Stimulated activated CD4-positive, alpha-beta T cell treated with anti-CD3 and anti-CD28 coated beads, Interleukin-1b, Interleukin-23, amount 100 ng/mL, for 1 hour (primary cell): ENCODE data around the gene VMAC.
"Not testable (repeated sequence)": the region's sequence is repeated elsewhere in the genome, so short reads cannot be mapped to it uniquely, and the experiment has no call there.

Experiments used
- DNase-seq, 2 donors: peaks; one replicate each; pipeline ENCODE4 v3.0.0-alpha.2; 2020; ENCODE audit warnings: low read depth in 2 of 2

The VMAC gene

DNA sequence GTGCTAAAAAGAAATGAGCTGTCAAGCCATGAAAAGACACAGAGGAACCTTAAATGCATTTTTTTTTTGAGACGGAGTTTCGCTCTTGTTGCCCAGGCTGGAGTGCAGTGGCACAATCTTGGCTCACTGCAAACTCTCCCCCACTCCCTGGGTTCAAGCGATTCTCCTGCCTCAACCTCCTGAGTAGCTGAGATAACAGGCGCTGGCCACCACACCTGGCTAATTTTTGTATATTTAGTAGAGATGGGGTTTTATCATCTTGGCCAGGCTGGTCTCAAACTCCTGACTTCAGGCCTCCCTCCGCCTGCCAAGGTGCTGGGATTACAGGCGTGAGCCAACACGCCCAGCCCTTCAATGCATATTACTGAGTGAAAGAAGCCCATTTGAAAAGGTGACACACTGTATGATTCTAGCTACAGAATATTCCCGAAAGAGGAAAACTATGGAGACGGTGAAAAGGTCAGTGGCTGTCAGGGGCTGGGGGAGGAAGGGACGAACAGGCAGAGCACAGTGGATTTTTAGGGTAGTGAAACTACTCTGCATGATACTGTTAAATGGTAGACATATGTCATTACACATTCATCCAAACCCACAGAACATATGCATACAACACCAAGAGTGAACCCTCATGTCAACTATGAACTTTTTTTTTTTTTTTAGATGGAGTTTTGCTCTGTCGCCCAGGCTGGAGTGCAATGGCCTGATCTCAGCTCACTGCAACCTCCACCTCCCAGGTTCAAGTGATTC is 20.4 kb upstream of the VMAC start:
- not testable (repeated sequence) for DNase-seq

DNA sequence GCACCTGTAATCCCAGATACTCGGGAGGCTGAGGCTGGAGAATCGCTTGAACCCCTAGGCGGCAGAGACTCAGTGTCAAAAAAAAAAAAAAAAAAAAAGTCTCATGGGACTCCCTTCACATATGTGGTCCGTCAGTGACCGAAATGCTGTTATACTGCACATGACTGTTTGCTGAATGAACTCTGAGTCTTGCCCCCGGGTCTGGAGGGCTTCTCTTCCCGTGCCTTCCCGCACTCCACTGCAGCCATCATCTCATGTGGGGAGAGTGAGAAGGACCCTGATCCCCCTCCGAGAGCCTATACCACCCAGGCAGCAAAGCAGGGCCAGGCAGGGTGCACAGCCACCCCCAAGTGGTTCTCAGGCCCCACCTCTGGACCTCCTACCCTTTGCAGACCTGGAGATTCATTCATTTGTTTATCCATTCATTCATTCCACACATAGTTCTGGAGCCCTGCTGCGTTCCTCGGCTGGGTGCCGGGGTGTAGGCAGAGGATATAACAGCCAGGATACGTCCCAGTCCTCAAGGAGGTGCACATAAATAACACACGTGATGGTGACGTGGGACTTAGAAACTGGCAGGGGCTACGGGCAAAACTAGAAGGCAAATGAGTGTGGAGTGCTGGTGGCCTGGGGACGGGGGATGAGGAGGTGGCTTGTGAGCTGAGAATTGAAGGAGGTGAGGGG is 15.2 kb upstream of the VMAC start:
- DNase-seq, result no peak

DNA sequence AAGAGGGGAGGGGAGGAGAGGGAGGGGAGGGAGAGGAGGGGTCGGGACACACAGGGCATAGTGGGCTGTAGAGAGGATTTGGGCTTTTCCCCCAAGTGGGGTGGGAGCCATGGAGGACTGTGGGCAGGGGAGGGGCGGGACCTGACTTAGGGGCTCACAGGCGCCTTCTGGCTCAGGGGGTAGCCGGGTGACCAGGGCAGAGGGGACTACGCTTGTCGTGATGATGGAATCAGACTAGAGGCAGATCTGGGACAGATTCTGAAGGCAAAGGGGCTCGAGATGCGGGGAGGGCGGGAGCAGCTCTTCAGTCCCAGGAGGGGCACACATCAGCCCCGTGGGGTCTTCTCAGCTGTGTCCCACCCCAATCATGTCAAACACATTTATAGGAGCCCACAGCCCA is 14.6 kb upstream of the VMAC start:
- no peak for DNase-seq

DNA sequence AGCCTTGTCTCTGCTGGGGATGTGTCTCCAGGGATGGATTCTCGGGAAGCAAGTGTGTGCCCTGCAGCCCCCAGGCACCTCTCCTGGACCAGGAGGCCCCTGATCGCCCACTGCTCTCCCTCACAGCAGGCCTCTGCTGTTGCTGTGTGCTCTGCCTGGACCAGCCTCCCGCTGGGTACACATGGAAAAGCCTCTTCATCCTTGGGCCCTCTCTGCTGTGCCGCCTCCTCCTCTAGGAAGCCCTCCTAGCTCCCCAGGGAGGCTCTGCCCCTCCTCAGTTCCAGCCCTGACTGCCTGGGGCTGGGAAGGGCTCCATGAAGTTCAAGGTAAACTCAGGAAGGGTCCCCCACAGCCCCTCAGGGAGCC is 13.1 kb upstream of the VMAC start:
- no peak for DNase-seq

DNA sequence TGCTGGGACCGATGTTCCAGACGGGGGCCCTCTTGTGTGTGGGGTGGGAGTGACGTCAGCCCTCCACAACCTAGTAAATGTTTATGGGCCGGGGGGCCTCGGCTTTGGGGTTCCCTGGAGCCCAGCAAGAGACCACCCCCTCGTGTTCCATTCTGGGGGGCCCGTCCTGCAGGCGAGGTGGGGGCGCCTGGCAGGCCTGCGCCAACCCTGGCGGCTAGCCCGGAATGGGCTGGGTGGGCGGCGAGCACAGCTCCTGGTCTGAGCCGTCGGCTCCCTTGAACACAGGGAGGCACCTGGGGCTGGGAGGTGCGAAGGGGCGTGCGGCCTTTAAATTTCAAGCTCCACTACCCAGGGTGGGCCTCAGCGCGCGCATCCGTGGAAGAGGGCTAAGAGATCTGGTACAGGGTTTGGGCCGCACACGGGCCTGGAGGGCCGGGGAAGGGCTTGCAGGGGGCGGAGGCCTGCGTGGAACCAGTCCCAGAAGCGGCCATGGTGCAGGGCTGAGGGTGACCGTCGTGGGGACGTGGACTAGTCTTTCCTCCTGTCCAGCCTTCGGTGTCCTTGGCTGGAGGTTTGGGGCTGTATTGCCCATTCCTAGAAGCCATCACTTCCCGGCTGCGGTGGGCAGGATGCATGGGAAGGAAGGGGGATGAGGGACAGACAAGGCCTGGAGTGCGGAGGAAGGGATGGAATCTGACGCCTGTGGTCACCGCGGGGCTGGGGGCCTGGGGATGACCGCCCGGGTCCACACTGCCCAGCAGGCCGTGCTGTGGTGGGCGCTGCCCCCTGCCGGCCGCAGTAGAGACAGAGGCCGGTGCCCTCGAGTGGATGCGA is 12.5 kb upstream of the VMAC start:
- DNase-seq, result no peak

DNA sequence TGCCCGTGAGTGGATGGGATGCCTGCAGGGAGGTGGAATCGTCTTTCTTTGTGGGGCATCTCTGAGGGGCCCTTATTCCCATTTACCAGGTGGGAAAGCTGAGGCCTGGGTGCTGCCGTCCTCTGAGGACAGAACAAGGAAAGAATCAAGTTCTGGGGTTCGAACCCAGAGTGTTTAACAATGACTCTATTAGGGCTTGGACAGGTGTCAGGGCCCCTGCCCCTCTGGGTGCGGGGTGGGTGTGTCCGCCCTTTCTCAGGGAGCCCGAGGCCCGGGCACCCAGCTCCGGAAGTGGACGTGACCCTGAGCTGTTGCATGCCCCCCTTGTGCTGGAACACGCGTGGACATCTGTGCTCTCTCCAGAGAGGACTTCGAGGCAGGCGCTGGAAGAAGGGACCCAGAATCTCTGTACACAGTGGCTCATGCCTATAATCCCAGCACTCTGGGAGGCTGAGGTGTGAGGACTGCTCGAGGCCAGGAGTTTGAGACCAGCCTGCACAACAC is 11.8 kb upstream of the VMAC start:
- DNase-seq, result no peak

DNA sequence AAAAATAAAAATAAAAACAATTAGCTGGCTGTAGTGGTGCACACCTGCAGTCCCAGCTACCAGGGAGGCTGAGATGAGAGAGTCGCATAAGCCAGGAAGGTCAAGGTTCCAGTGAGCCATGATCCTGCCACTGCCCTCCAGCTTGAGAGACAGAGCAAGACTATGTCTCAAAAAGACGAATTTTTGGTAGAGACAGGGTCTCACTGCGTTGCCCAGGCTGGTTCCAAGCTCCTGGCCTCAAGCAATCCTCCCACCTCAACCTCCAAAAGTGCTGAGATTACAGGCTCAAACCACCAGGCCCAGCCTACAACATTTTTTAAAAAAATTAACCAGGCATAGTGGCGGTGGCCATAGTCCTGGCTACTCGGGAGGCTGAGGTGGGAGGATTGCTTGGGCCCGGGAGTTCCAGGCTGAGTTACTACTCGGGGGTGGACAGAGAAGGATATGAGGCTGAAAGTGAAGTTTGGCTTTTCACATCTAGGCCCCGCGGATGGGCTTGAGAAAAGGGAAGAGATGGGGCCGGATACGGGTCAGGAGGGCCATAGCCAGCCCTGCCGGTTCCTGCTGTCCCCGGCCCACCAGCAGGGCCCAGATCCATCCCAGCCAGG is 11.3 kb upstream of the VMAC start:
- DNase-seq, result no peak

DNA sequence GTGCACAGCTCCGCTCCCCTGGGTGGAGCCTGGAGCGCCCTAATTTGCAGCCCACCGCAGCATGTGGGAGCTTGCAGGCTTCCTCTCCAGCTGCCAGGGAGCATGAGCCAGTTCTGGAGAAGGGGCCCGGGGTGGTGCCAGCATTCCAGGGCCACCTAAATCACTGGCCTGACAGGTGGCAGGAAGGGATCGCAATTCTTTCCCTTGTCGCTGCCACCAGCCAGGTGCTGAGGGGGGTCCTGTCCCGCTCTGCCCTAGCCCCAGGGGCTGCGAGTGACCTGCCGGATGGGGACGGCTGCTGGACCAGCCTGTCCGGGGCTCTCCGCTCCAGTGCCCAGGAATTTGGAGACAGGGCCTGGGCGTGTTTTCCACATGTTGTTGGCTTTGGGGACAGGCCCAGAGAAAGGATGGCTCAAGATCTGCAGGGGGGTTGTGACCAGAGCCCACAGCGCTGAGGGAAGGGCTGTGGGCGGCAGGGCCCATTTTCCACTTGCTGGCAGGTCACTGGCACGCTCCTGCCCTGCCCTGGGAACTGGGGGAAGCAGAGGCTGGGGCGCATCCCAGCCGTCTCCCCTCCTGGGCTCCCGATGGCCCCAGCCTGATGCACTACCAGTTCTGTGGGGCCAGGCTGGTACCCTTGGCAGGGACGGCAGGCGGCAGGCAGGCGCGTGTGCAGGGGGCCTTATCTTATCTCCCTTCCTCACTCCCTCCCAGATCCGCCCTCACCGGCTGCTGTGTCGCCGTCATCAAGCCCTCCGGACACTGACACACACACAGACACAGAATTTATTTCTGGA is 10.6 kb upstream of the VMAC start:
- no peak for DNase-seq

DNA sequence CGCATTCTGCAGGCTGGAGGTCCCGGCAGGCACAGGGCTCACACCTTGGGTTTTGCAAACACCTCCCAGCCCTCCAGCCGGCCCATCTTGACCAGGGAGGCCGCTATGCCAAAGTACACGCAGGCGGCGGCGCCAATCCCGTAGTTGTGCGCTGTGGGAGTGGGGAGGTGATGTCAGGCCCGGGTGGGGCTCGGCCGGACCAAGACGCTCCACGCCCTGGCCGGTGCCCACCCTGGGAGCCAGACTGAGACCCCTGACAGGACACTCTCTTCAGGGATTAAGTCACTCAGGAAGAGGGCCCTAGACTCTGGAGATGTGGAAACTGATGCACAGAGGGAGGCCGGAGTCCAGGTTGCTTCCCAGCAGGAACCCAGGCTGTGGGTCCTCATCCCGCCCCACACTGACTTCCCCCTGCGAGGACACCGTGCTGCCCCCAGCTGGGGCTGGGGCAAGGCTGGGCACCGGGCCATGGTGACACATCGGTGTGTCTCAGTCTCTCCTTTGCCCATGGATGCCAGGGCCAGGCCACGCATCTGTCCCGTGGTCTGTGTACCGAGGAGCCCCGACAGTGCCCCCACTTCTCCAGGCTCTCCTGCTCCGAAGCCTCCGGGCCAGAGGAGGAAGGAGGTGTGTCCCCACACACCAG is 9.8 kb upstream of the VMAC start:
- DNase-seq, result no peak

DNA sequence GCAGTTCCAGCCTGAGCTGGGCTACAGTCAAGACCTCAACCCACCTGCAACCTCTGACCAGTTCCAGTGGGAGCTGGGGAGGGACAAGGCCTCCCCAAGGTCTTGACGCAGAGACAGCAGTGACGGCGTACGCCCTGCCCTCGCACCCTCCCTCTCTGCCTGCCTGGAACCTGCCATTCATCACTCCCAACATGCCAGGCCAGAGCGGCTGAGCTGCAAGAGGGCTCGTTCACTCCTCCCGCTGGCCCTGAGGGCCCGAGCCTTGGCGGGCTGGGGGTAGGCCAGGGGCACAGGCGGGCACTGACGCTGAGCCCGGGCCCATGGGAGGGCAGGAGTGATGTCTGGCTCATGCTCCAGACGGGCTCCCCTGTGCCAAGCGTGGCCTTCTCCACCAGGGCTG is 9.3 kb upstream of the VMAC start:
- no peak for DNase-seq

DNA sequence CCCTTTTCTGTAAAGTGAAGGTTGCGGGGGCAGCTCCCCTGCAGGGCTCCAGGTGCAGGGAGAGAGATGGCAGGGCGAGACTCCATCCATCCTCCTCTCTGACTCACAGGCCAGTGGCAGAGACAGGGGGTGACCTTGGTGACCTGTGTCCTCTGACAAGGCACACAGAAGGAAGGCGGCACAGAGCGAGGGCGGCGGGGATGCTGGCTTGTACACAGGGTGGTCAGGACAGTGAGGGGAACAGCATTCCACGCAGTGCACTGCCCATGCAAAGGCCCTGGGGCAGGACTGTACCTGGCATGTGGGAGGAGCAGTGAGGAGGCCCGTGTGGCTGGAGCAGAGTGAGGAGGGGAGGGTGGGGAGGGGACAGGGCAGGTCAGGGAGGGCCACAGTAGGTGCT is 8.8 kb upstream of the VMAC start:
- DNase-seq, result no peak

DNA sequence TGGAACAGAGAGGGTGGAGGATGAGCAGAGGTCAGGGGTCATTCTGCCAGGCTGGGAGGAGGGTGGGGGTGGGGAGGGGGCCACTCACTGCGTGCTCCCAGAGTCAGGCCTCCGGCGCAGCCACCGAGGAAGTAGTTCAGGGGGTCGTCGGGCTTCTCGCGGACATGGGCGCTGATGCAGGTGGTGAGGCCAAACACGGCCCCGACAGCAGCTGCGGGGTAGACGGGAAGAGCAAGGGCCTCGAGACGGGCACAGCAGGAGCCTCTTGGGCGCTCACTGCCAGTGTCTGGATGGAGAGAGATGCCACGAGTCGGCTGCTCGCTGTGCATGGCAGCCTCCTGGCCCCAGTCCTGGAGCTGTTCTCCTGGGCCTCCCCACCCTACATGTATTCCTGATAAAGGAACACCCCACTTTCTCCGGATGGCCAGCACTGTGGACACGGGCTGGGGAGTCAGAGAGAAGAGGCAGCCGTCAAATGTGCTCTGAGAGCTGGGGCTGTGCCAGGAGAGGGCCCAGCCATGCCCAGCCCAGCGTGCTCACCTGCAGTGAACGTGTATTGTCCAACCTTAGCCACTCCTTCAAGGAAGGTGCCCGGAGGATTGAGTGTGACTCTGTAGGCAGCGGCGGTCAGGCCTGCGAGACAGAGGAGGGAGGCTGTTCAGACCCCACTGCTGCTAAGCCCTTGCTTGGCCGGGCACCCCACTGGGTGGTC is 8.2 kb upstream of the VMAC start:
- no peak for DNase-seq

DNA sequence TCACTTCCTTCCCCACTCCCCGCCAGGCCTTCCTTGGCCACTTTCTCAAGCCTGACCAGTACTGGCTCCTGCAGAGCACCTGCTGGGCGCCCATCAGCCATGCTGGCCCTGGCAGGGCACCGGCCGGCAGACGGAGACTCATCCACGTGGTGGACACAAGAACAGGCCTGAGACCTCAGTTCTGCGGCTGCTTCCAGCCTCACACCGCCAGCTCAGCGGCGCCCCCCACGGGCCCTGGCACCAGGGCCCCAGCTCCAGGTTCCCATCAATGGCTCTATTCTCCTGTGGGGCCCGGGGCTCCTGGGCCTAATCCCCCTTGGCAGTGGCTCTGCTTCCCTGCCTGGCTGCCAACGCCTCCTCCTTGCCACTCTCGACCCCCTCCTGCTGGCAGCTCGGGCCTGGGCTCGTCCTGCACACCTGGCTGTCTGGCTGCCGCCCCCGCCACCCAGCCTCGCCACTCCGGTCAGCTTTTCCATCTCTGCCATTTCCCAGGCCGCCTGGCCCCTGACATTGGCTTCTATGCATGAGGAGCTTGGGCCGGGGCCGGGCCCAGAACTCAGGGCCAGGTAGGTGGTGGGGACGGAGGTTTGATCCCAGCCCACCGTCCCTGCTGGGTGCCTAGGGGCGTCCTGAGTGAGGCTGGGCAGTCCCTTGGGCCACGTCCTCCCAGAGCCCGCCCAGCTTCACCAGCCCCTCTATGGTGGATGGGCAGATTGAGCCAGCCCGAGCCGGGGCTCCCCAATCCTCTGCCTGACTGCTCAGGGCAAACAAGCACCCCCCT is 7.3 kb upstream of the VMAC start:
- no peak for DNase-seq

DNA sequence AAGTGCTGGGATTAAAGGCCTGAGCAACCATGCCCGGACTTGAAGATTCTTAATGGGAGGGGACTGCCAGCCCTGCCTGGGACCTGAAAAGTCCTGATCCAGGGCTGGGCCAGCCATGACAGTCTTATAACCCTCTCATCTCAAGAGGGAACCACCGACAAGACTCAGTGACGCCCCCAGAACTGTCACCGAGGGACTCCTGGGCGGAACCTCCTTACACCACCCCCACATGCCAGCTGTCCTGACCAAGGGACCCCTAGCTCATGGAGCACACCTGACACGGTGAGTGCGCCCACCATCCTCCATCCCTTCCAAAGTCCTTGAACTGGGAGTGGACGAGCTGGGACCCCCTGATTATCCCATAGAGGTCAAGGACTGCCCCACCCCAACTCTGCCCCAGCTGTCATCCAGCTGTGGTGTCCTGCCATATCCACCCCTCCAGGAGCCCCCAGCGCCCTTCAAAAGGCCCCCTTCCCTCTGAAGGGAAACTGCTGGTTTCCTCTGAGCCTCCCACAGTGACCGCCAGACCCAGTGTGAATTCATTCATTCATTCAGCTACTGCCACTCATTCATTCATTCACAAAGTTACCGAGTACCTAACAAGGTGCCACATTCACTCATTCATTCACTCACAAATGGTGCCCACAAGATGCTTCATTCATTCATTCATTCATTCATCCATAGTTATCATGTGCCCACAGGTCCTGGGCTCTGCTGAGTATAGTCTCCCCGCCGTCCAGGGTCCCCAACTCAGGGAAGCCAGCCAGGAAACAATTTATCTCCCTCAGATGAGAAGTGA is 4.7 kb upstream of the VMAC start:
- DNase-seq, result no peak

DNA sequence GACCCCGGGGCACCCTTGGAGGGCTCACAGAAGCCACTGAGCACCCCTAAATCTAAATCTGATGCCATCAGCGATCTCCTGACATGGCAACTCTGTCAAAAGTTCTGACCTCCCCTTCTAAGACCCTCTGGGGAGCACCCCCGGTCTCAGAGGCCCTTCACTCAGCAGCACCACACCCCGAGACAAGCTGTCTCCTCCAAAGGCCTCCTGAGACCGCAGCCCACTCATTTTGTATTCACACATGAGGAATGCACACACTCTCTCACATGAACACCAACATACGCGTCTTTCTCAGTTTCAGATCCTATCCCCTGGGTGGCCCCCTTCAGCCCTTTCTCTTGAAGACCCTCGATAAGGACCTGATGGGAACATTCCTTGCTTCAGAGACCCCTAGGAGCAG is 3.7 kb upstream of the VMAC start:
- DNase-seq, result no peak

DNA sequence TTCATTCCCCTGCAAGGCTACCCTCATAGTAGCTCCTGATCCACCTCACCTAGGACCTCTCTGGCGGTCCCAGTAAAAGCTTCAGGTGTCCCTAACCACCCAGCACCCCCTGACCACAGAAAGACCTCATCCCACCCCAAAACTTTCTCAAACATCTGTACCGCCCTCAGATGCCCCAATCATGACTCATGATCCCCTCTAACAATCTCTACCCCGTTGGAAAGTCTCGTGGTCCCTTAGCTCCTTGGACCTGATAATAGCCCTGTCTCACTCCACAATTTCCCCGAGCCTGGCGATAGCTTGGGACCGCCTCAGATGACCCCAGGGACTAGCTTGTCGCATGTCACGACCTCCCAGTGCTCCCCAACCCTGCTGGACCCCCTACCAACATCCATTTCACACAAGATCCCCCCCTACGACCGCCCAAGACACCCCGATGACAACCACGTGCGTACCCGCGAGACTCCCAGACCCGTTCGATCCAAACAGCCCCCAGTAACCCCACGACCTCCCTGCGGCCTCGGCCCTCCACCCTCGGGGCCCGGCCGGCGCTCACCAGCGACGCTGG is 1.5 kb upstream of the VMAC start:
- DNase-seq, result no peak

DNA sequence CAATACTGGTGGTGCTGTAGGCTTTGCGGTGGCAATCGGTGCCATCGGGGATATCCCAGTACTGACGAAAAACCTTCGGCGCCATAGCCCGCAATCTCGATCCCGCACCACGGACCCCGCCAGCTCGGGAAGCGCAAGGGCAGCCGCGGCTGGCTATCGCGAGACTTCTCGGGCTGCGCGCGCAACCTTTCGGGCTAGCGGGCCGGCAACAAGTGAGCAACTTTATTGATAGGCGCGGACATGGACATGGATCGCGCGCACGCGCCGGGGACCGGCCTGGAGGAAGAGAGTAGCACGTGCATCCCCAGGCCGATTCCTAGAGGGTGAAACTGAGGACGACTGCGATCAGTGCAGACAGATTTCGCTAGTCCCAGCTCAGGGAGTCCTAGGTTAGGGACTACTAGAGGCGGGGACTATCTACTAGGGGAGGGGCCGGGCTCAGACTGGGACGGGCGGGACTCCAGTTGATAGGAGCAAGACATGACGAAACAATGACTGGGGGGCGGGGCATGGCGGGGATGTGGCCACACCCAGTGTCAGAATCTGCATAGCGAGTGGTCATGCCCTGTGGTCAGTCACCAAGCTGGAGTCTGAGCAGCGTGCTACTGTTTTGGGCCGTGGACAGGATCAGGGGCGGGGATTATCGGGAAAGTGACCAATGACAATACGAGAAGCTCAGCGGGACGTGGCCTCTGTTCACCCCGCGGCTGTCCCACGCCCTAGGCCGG is 884 bp upstream of the VMAC start, which contains the start of gene NDUFA11:
NDUFA11 (minus strand) TSS at position 167 of the 728 bp plus-strand sequence; CDS start at position 85, 82 bp downstream.
- DNase-seq, result peak; percentile 89 to 95
